KOPT-K1 (cell line): ENCODE measurements around the gene RANBP3.
"Not testable (repeated sequence)": the region's sequence is repeated elsewhere in the genome, so short reads cannot be mapped to it uniquely, and the experiment has no call there.

Source experiments
- H3K27ac ChIP-seq: fragments of 200-600 bp; sonication (generic); 2 replicates; pipeline ENCODE4 v1.5.1; 2016; ENCODE audit warnings: antibody characterized with exemption, mild to moderate bottlenecking, low read depth, low read length; ENCODE audit not compliant: poor library complexity, severe bottlenecking
- H3K36me3 ChIP-seq: fragments of 200-600 bp; sonication (generic); 2 replicates; pipeline ENCODE4 v1.5.1; 2017; ENCODE audit warnings: antibody characterized with exemption, mild to moderate bottlenecking, low read length, moderate library complexity; ENCODE audit not compliant: insufficient read depth
- H3K9me3 ChIP-seq: fragments of 200-600 bp; sonication (generic); 2 replicates; pipeline ENCODE4 v1.5.1; 2017; ENCODE audit warnings: antibody characterized with exemption, low read length, mild to moderate bottlenecking; ENCODE audit not compliant: insufficient read depth, poor library complexity, severe bottlenecking

Gene RANBP3

DNA sequence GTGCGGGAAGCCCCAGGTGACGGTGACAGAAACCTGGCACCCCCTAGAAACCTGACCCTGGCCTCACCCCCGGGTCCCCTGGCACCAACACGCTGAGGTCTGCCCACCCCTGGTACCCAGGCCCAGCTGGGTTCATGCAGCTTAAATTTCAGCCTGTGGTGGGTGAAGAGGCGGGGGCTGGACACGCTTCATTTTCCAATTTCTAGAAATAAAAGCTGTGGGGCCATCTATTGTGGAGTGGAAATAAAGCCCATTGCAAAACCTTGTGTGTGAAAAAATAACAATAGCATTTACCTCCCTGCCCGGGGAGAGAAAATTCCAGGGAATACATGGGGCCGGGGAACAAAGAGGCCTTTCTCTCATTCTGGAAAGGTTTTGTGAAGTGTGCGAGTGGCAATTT is 100.1 kb downstream of the RANBP3 start:
- no peak overlapping the region for H3K27ac ChIP-seq
- no peaks in the 10 kb centered on the region for H3K9me3 ChIP-seq
- H3K36me3 ChIP-seq, result no peaks in the 10 kb centered on the region

GRCh38 chr19:5877427-5877826 is 100.5 kb downstream of the RANBP3 start:
- Histone ChIP-seq H3K27ac (no peak overlapping the region), H3K9me3 (no peaks in the 10 kb centered on the region), H3K36me3 (no peaks in the 10 kb centered on the region)

- H3K27ac ChIP-seq, H3K9me3 ChIP-seq, H3K36me3 ChIP-seq: not testable (repeated sequence)
Measured at GRCh38 chr19:5874496-5874895, 103.4 kb downstream of the RANBP3 start.

GRCh38 chr19:5873617-5874199 is 104.2 kb downstream of the RANBP3 start:
- Histone ChIP-seq H3K36me3 (no peaks in the 10 kb centered on the region), H3K27ac (no peak overlapping the region)

DNA sequence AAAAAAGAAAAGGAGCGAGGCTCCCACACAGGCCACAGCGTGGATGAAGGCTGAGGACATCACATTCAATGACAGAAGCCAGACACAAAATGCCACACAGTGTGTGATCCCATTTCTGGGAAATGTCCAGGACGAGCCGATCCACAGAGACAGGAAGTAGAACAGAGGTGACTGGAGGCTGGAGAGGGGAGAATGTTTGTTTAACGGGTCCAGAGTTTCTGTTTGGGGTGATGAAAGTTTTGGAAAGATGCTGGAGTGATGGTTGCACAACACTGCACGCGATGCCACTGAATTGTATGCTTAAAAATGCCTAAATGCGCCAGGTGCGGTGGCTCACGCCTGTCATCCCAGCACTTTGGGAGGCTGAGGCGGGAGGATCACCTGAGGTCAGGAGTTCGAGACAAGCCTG is 107.0 kb downstream of the RANBP3 start:
- Histone ChIP-seq H3K27ac (no peak overlapping the region), H3K36me3 (no peaks in the 10 kb centered on the region), H3K9me3 (no peaks in the 10 kb centered on the region)

More at GRCh38 chr19:5873617-5874199, 104.2 kb downstream of the RANBP3 start:
- H3K9me3 ChIP-seq, result no peaks in the 10 kb centered on the region

GRCh38 chr19:5867201-5868136 is 110.5 kb downstream of the RANBP3 start:
- no peaks in the 10 kb centered on the region for H3K36me3 ChIP-seq
- no peak overlapping the region for H3K27ac ChIP-seq
- H3K9me3 ChIP-seq, result no peaks in the 10 kb centered on the region
